Amygdala (tissue), 56 donors: ENCODE data around the gene TOM1L2.

Source experiments
- DNase-seq, 56 donors: peaks; one replicate each; lab custom pipeline; 2025; lab: John Stamatoyannopoulos, UW

The TOM1L2 gene

DNA sequence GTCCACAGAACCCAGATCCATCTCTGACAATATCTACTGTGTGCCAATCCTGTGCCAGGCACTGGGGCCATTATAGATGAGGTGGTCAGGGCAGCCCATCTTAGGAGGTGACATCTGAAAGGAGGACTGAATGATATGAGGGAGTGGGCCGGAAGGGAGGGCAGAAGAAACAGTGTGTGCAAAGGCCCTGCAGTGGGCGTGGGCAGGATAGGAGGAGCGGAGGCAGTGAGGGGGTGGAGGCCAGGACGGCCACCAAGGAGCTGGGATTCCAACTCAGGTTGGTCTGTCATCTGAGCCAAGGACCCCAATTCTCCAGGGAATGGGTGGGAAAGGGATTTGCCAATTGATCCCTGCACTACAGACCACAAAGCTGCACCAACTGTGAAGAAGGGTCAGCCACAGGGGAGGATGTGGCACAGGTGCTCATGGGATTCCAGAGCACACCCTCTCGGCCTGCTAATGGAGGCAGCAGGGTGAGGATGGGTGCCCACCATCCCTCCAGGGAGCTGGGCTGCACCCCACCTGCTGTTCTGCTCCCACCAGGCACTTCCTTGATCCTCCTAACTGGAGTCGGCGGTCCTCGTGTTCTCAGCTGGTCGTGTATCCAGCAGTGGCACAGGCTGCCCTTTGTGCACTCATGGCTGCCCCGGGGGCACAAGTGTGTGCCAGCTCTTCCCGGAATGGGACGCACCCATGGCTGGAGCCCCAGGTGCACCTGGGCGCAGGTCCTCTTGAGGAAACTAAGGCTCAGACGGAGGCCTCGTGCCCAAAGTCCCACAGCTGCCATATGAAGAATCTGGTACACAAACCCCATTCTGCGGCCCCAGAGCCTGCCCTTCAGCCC lies 145.0 kb downstream of the TOM1L2 start:
- no peak for DNase-seq

DNA sequence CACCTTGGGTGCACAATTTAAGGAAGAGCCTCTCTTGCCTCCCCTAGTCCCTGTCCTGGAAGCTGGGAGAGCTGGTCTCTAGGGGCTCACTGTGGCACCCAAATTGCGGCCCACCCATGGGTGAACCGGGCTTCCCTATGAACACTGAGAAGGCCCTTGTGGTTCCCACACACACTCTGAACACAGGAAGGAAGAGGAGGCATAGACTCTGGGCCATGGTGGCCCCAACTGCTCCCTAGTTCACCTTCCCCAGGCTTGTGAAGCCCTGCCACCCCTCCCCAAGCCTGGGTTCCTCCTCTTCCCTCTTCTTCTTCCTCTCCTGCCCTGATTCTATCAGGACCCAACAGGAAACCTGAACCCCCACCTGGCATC lies 145.9 kb downstream of the TOM1L2 start:
- DNase-seq: no peak

DNA sequence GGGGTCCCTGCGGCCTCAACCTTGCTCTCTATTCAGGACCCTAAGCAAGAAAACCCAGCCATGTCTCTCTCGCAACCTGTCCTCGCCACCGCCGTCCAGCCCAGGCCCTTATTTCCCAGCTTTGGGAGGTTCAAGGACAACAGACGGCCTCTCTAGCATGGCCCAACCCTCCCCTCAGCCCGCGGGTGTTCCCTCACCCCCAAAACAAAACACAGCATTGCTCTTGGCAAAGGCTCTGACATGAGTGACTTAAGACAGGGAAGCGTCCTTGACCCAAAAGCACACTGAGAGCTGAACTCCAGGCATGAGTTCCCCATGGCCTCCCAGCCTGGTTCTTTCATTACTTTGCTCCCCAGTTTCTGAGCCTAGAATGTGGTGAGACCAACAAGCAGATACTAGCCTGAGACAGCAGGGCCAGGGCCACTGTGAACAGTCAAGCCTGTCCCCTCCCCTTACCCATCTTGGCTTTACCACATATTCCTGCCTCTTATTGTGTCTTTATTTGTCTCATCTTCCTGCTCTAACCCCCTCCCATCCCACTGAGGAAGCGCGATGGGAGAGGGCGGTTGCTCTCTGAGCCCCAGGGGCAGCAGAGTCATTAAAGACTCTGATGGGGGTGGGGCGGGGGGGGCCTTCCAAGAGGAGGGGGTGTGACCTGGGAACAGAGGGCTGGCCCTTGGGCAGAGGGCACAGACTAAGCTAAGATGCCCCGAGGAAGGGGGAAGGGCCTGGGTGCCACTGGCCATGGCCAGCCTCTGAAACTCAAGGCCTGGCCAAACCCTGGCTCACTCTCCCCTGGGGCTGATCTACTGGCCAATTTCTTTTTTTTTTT lies 147.2 kb downstream of the TOM1L2 start:
- DNase-seq: peak in 4 of 56 donors; percentile 25 to 46 (median 34)

DNA sequence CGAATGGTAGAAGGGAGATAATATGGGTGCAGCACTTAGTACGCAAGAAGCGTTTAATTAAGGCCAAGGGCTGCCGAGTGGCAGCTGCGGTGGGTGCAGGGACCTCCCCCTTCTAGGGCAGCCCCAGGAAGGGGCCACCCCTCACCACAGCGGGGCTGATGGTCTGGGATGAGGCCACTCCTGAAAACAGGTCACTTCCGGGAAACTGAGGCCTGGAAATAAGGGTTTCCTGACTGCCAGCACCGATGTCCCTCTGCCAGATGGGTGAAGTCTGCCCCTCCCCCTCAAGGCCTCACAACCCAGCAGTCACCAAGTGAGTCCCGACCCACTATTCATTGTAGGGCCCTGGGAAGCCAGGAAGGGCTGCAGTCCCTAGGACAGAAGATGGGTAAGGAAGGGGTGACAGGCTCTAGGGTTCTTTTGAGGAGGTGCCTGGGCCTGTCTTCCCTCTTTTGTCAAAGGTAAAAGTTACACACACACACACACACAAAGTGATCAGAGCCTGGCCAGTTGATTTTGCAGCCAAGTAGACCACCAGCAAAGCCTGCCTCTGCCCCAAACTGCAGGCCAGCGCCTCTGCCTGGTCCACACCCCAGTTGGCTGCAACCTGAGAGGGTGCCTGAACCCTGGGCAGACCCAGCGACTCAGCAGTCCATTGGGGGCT lies 147.9 kb downstream of the TOM1L2 start:
- peak in 10 of 56 donors; percentile 30 to 66 (median 46) for DNase-seq

DNA sequence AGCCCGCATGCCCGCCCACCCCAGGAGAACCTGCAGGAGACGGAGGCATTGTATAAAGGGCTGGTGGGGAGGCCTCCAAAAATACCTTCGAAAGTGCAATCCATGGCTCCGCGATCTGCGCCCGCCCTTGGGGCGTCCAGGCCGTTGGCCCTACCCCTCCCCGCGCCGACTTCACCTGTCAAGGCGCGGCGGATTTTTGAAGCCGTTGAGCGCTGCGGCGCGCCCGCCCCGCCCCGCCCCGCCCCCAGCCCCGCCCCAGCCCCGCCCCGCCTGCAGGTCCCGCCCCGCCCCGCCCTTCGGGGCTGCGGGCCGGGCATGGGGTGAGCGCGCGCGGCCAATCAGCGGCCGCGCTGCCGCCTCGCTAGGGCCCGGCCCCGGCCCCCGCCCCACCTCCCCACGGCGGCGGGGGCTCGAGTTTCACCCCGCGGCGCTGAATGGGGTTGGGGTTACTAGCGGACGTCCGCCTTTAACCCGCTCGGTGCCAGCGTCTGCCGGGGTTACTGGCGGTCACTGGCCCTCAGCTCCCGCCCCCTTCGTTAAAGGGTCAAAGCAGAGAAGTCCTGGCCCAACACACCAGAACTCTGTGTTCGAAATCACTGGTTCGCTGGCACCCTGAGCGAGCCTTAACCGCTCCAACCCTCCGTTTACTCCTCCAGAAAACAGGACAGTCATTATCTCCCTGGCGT lies 148.6 kb downstream of the TOM1L2 start:
- peak in 54 of 56 donors; percentile 37 to 92 (median 82) for DNase-seq

DNA sequence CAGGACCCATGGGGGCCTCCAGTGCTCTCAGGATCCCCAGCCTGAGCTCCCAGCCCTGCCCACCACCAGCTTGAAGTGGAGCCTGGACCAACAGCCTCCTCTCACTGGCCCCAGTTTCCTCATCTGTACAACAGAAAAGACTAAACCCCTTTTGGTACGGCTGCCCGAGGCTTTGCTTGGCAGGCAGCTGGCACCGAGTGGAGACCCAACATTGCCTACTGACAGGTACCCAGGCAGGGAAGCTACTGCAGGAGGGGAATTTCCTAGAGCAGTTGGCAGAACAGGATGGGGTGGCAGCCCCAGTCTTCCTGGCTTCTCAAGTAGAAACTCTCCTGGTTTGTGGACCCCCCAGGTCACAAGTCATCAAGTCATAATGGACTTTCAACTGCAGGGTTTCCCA lies 149.6 kb downstream of the TOM1L2 start:
- DNase-seq: peak in 1 of 56 donors; percentile 57

DNA sequence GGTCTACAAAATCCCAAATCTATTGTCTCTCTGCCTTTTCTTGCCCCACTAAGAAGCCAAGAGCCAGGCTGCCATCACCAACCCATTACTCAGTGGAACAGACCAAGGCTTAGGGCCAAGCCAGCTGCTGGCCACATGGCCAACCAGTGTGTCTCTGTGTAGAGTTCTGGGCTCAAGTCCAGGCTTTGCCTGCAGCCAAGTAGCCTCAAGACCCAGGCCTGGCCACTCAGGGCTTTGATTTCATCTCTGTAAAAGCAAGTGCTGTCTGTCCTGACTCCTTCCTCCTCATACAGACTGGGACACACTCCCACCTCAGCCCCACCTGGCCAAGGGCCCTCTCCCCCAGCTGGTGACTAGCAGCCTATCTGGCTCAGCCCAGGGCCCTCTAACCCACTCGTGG lies 150.0 kb downstream of the TOM1L2 start:
- DNase-seq: peak in 52 of 56 donors; percentile 50 to 96 (median 83)

DNA sequence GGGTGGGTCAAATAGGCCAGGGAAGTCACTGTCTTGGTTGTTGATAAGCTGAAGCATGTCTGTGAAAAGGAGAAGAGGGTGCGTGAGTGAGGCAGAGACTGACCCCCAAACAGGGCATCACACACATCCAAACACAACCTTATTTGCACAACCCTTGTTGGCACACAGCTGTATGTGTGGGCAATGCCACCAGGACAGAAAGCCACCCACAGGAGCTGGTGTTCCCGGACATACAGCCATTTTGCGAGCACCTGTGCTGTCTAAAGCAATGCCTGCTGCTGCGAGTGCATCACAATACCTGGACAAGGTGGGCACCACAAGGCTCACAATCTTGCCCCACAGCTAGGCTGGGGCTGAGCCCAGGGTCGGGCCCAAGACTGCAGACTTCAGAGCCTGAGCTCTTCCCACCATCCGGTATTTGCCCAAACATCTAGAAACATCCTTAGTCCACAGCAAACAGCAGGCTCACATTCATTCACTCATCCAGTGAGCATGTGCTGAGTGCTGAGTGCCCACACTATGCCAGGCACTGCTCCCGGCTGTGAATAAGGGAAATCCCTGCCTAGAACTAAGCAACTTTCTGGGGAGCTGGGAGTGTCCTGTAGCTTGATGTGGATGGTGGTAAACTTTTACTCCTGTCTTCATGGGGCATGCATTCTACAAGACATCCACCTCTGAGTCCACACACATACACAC lies 151.6 kb downstream of the TOM1L2 start:
- peak in 2 of 56 donors; percentile 21 to 38 for DNase-seq

DNA sequence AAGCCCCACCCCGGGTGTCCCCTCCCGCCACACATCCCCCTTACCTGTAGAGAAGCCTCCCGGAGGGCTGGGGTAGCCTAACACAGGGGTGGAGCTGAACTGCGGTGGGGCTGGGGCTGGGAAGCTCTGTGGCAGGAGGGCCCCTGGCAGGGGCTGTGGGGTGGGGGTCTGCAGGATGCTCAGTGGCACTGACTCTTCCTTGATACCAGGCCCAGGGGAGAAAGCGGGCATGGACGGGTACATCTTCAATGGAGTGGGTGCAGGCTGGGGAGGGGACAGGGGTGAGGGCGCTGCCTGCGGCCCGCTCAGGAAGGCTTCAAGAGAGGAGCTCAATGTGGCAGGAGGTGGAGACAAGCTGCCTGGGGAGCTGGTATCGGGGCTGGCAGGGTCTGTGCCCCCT lies 152.2 kb downstream of the TOM1L2 start:
- DNase-seq: no peak

DNA sequence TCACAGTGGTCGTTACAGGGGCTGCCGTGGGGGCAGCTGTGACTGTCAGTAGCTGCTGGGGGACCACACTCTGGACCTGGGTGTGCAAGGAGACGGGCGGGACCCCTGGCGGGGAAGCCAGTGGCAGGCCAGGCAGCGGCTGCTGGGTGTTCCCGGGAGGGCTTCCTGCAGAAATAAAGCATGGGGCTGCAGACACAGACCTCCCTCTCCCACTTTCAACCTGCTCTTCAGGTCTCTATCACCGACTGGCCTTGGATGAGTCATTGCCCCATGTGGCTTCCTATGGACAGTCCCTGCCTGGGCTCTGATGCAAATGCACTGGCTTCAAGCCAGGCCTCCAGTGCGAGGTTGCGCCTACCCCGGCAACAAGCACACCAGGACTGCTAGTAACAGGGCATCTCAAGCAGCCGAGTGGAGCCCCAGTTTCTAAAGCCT lies 152.6 kb downstream of the TOM1L2 start:
- peak in 21 of 56 donors; percentile 20 to 77 (median 48) for DNase-seq

DNA sequence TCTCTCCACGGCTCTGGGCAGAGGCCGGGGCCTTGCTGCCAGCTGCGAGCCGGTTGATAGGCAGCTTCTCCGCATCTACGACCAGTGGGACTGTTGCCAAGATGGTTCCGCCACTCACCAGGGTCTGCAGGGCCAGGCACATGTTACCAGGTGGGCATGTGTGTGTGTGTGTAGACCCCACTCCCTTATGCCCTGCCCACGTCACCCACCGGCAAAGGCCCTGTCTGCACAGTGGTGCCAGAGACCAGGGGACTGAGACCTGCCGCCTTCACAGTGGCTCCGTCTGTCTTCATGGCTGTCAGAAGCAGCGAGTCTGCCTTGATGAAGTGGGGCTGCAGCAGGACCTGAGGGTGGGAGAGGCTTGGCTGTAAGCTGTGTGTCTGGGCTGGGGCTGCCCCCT lies 153.1 kb downstream of the TOM1L2 start:
- DNase-seq: no peak

DNA sequence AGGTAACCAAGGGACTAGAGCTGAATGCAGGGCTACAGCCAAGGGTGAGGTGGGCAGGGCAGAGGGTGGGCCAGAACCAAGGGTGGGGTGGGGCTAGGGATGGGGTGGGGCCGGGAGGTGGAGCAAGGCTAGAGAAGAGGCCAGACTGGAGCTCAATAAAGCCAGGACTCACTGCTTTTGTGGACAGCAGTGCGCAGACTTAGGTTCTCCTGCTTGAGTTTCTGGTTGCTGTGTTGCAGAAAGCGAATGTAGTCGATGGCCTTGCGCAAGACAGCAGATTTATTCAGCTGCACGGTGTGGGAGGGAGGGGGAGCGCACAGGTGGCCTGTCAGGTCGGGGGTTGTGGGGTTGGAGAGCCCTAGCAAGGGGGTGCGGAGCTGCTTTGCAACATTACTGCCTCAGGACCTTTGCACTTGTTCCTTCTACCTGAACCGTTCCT lies 154.1 kb downstream of the TOM1L2 start:
- DNase-seq: peak in 1 of 56 donors; percentile 25

DNA sequence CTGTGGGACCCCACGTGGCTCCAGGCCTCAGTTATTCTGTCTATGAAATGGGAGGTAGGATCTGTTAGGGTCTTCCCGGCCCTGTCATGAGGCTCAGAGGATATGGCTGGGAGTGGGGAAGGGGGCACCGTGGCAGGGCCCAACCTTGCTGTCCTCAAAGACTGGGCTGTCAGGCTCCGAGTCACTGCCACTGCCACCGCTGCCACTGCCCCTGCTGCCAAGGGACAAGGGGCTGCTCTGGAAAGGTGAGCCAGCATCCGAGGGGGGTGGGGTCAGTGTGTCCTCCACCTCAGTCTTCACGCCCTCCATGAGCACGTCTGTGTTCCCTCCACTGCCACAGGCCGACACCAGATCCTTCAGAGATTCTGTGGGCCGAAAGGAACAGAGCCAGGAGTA lies 154.7 kb downstream of the TOM1L2 start:
- DNase-seq: no peak

DNA sequence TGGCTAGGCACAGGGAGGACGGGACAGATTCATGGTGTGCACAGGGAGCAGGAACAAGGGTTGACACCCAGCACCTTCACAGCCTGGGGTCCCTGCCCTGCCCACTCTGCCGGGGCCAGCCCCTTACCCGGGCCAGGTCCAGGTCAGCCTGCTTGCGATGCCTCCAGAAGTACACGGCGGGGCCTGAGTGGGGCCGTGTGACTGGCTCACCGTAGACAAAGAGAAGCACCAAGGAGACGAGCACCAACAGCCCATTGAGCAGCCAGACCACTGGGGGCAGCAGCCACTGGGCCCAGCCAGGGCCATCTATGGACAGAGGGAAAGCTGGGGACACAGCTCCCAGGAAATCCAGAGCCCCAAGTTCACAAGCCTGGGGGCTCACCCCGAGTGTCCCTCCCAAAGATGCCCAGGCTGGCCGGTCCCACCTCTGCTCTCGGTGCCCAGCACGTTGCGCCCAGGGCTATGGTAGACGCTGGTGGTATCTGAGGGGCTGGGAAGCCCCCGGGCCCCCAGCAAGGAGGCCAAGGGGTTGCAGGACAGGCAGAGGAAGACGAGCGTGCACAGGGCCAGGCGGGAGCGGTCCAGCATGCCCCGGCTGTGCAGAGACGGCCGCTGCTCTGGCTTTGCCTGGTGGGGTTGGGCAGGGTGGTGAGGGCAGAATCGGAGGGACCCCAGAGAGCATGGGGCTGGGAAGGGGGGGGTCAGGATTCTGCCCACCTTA lies 155.2 kb downstream of the TOM1L2 start:
- peak in 1 of 56 donors; percentile 38 for DNase-seq

DNA sequence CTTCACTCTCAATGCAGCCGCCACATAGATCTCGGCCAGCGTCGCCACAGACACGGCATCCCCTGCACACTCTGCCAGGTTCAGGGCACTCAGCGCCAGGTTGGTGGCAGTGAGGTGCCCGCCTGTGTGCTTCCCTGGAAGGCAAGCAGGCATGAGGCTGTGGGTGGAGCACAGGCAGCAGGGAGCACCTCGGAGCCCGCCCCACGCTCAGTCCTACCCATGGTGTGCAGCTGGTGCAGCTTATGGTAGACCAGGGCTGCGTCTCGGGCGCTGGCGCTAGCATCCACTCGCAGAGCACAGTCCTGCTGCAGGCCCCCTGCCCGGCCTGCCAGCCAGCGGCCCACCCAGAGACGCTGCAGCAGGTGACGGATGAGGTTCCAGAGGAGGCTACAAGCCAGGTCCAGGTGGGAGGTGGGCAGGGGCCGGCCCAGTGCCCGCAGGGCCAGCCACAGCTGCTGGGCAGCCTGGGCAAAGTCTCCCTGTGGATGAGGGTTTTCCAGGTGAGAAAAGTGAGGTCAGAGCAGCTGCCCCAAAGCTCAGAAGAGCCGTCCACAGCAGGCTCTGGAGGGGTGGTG lies 155.9 kb downstream of the TOM1L2 start:
- DNase-seq: peak in 12 of 56 donors; percentile 21 to 56 (median 42)

DNA sequence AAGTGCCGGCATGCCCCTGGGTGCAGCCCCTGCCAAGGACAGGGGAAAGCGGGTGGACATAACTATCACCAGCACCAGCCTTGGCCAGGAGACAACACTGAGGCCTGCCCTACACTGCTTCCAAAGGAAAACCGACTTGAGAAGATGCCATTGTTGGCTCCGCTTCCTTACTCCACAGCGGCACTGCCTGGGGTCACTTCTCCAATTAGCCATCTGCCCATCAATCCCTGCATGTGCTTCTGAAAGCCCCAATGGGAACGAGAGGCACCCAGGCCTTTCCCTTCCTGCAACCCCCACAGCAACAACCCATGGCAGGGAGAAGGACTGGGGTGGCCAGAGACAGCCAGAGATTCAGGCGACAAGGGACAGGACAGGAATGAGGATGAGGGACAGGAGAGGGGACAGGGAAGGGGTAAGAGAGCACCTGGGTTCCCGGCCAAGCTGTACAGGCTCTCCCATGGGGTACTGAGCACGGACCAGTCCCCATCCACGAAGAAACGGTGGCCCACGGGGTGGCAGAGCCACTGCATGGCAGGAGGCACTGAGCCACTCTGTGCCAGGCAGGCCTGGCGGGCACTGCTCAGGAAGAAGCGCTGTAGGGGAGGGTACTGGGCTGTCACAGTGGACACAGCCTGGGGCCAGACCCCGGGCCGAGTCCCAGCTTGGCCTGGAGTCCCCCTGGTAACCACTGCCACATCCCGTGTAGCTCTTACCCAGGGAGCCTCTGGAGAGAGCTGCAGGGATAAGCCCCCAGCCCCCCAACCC lies 156.6 kb downstream of the TOM1L2 start:
- peak in 12 of 56 donors; percentile 34 to 68 (median 50) for DNase-seq

DNA sequence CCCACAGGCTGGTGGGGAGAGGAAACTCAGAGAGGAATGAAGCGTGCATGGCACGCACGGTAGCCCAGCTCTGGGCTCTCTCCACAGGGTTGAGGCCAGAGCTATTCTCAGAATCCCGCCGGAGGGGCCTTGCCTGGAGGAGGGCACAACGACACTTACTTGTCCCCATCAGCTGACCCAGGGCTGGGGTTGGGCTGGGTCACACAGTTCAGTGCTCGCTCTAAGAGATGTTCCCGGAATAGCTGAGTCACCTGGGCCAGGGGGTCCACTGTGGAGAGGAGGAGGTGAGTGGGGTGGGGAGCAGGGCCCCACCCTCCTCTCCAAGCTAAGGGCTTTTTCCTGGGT lies 157.2 kb downstream of the TOM1L2 start:
- DNase-seq: peak in 2 of 56 donors; percentile 52 to 68
